Hematopoietic multipotent progenitor cell treated with erythropoietin and hydrocortisone succinate and interleukin-3 and kit ligand, for 8 days (in vitro differentiated cells): Measurements from ENCODE around the gene ATP2B2.
"Not testable (repeated sequence)": the region's sequence is repeated elsewhere in the genome, so short reads cannot be mapped to it uniquely, and the experiment has no call there.

Experiments
- DNase-seq: peaks from one replicate; pipeline ENCODE4 v3.0.0-alpha.2; 2015

ATP2B2 gene

DNA sequence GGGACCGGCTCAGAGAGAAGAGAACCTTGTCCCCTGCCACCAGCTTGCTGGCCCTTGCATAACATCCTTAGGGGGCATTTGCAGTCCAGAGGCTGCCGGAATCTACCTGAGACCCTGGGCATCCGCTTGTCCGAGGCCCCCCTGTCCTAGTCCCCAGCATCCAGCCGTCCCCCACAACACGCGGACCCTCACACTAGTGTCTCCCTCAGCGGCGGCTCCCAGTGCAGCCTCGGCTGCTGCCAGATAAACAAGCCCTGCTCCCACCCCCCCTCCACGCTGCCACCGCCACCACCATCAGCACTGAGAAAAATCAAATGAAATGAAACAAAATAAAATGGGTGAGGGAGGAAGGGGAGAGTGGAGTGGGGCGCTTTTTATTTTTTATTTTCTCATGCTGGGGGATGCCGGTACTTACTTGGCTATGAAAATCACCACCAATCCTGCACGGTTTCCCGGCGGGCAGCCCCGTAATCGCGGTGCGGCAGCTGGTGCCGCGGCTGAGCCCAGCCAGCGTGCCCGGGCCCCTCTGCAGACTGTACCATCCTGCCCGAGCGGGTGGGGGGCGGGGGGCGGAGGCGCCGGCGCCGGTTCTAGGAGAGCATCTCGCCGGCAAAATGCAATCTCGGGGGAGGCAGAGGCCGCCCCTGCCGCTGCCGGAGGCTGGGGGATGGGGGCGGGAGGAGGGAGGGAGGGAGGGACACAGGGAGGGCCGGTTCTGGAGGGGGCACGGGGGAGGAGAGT lies at the start of gene ATP2B2:
ATP2B2 (minus strand) TSS at position 537 of the 741 bp plus-strand sequence. CDS start 56,043 bp downstream, outside the sequence.
- no peak for DNase-seq

DNA sequence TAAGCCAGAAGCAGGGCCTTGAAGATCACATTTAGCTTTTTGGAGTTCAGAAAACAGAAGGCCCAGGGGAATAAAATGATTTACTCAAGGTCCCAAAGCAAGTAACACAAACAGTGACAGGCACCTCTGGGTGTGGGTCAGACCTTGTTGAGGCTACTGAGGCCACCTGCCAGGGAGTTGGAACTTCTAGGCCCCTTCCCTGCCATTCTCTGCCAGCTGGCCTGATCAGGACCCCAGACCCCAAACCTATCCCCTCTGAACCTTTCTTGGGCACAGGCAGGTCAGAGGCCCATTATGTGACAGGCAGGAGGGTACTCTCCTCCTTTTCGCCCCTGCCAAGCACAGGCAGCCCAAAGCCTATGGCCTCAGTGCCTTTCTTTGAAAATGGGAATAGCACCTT lies 49.4 kb upstream of the ATP2B2 start:
- DNase-seq: no peak

DNA sequence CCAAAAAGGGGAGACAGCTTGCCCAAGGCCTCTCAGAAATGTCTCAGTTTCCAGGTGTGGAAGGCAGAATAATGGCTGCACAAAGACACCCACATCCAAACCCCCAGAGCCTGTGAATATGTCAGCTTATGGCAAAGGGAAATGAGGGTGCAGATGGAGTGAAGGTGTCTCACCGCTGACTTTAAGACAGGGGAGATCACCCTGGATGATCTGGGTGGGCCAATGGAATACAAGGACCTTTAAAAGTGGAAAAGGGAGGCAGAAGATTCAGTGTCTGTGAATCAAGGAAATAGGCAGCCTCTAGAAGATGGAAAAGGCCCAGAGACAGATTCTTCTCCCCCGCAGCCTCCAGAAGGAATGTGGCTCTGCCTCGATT lies 48.8 kb upstream of the ATP2B2 start:
- DNase-seq: no peak

DNA sequence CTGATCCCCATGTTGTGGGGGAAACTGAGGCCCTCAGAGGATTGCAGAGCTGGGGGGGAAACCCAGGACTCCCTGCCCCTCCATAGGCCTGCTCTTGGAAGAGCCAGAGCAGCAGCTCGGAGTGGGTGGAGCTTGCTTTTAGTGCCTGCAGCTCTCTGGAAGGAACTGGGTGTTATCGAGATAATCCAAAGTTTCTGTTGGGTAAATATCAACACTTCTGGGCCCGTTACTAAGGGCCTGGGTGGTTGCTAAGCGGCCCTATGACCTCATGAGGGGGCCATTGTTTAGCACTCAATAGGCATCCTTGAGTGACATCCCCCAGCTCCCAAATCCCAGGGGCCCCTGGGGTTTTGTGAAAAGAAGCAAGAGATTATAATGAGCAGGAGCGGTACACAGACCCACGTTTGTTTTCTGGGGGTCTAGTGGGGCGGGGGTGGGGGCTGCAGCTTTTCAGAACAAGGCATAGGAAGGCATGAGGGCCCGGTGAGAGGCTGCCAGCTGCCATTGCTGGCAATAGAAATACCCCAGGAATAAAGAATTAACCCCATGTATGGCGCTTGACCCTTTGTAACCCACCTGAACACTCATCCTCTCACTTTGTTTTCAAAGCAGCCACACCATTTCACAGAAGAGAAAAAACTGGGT lies 48.3 kb upstream of the ATP2B2 start:
- DNase-seq: peak; percentile 93

DNA sequence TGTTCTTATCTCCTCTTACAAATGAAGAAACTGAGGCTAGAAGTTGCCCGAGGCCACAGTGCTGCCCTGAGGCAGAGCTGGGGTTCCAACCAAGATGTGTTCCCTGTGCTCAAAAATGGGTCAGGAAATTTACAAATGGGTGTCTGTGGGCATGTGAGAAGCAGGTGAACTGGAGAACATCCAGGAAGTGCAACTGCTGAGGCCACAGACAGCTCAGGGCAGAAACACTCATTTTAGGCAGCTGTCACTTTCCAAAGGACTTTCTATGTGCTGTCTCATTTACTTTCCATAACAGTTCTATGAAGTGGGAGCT lies 47.2 kb upstream of the ATP2B2 start:
- DNase-seq: peak; percentile 27

DNA sequence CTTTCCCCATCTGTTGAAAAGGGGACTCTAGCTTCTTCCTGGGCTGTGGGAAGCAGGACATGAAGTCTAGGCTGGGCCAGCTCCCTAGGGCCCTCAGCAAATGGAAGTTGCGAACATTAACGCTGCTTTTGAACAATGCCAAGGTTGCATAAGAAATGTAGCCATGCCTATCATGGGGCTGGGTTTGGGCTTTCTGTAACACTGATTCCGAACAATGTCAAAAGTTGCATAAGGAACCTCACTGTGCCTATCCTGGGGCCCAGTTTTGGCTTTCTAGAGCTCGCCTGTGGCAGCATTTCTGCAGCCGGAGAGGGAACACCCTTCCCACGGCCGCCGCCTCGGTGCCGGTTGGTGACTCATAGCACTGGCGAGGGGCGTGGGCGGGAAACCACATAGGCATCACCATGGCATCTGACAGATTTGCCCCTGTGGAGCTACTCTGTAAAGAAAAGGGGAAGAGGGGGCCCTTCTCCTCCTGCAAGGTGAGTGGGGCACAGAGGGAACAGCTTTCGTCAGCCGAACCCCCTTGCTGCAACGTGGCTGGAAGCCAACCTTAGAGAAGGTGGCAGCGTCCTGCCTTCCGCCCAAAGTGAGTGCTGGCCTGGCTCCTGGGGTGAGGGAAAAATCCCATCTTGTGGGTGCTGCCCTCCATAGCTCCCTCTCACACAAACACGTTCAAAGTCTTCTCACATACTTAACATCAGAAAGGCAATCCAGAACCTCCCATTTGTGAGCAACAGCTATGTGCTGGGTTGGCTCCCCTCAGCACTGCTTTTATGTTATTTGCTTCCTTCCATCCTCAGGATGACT lies 46.6 kb upstream of the ATP2B2 start:
- DNase-seq: peak; percentile 92

DNA sequence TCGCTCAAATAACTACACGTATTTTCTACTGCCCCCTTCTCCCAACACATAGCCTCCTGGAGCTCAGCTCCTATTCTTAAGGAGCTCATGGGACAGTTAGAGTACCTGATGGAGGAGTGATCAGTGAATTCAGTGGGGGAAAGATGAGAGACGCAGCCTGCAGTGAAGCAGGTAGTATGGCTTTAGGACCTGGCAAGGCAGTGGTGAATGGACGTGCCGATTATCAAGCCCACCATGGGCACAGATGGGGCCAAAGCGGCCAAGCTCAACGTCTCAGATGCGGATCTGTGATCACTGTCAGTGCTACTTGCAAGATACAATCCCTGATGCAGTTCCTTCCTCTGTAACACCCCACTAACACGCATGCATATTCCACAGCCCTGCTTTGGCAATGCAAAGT lies 45.8 kb upstream of the ATP2B2 start:
- peak; percentile 28 for DNase-seq

DNA sequence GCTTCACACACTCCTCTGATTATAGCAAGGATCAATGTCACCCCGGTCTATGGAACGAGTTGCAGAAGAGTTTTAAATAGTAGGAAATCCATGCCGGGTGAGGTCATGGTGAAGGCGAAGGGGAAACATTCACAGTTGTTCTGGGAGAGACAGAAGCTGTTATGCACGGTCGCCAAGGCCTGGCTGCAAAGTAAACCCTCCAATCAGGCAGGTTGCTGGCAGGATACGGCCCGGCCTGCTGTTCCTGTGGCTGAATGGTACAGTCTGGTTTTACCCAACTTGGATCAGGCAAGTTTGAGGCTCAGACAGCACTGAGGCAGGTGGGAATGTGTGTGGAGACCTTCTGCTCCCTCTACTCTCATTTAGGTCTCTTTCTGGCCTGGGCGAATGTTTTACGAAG lies 45.3 kb upstream of the ATP2B2 start:
- DNase-seq: peak; percentile 21

DNA sequence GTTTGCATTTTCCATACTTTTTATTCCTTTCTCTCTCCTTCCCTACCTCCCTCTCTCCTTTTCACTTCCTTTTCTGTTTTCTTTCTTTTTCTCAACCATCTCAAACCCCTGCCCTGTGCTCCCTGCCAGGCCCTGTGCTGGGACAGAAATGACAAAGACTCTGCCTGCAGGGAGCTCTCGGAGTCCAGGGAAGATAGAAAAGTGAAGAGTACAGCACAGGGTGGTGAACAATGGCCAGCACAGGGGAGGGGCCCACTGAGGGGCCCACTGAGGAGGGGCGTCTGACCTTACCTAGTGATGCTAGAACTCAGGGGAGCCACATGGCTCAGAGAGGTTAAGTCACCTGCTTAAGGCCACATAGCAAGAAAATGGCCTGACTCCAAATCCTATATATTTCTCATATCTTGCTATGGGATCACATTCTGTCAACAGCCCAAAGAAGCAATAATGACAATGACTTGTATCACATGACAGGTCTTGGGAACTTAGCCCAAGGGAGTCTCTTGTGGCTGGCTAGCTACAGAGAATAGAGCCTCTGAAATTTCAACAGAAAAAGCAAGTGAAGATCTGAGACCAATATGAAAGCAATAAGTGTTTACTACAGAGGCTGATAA lies 44.3 kb upstream of the ATP2B2 start:
- DNase-seq: peak; percentile 76

DNA sequence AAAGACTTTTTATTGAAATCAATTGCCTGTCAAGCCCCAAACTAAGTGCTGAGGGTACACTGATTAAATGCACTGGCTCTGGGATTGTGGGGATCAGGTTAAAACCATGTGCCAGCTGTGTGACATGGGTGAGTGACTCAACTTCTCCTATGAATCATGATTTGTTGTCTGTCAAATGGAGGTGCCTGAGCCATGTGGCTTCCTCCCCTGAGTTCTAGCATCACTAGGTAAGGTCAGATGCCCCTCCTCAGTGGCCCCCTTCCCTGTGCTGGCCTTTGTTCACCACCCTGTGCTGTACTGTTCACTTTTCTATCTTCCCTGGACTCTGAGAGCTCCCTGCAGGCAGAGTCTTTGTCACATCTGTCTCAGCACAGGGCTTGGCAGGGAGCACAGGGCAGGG lies 43.6 kb upstream of the ATP2B2 start:
- peak; percentile 67 for DNase-seq

DNA sequence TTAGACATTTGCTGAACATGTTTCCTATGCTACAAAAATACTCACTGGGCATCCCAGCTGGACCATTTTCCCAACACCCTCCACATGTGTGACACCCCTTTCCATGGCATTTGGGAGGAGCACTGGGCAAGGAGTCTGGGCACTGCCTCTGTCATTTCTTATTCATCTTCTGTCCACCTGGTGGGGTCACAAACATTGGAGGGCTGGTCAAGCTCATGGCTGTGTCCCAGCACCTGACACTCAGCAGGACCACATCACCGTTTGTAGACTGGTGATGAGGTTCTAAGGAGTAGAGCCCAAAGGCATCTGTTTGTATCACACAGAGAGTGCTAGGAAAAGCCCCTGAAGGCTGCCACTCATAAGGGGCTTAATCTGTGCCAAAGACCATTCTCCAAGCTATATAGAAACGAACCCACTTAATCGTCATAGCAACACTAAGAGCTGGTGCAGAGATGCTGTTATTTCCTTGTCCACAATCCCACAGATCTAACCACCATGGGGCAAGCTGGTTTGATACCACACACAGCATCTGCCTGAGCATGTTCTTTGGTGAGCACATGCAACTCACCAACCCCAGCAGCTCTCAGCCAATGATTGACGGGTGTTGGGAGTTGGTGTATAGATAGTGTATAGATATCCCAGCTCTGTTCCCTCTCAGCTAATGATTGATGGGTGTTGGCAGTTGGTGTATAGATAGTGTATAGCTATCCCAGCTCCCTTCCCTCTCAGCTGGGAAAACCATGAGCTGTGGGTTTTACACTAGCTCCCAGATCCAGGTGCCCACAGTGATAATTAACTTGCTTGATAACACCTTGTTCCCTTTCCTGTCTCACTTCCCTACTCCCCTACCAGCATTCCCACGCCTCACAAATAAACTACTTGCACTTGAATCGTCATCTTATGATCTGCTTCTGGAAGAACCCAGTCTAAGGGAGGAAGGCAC lies 42.7 kb upstream of the ATP2B2 start:
- DNase-seq: peak; percentile 85

DNA sequence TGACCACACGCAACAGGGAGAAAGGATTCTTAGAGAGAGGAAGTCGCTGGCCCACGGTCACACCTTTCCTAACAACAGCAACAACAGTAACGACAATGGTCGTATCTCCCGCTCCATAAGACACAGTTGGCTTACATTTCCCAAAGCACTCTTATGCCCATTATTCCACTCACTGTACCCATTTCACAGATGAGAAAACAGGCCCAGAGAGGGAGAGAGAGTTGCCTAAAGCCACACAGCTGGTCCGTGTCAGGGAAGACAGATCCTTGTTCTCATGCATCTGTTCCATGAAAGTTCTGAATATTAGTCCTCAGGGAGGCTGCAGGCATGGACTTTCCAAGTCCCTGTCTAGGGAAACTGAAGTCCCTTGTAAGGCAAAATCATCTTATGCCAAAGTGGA lies 42.0 kb upstream of the ATP2B2 start:
- DNase-seq: no peak

DNA sequence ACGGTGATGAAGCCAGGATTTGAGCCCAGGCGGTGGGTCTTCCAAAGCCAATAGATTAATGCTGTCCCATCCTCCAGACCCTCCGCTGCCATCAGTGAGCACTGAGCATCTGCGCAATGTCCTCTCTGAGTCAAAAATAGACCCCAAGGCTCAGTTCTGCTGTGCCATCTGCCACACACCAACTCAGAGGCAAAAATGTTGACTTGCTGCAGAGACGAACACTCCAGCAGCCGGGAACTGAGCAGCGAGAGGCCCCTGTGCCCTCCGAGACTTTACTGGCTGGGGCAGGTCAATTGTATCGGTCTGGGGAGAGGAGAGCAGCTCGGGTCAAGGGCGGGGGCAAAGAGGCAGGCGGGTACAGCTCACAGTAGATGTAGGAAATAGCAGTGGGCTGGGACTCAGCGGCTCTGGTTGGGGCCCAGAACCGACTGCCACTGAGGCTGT lies 41.5 kb upstream of the ATP2B2 start:
- no peak for DNase-seq

DNA sequence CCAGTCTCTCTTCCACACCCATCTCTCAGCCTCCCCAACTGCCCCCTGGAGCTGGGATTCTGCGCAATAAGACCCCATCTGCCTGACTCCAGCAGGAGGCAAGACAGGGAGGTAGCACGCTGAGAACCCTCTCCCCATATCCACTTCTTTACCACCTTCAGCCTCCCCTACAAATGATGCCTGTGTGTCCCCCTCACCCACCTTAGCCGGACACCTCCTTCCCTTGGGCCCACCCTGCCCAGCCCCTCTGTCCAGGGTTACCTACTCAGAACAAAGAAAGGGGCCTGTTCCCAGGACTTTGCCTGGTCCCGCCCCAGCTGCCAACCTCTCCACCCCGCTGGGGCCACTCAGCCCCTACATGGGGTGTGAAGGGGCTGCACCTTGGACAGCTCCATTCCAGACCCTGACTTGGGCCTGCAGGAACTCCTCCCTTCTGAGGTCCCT lies 40.8 kb upstream of the ATP2B2 start:
- no peak for DNase-seq

DNA sequence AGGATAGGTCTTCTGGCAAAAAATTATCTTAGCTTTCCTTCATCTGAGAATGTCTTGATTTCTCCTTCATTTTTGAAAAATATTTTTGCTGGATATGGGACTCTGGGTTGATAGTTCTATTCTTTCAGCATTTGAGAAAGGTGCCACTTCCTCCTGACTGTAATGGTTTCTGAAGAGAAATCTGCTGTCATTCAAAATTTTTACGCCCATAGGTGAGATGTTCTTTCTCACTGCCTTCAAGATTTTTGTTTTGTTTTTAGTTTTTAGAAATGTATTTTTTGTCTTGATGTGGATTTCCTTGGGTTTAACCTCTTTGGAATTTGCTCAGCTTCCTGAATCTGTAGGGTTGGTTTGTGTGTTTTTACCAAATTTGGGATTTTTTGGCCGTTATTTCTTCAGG lies 37.1 kb upstream of the ATP2B2 start:
- DNase-seq: no peak

DNA sequence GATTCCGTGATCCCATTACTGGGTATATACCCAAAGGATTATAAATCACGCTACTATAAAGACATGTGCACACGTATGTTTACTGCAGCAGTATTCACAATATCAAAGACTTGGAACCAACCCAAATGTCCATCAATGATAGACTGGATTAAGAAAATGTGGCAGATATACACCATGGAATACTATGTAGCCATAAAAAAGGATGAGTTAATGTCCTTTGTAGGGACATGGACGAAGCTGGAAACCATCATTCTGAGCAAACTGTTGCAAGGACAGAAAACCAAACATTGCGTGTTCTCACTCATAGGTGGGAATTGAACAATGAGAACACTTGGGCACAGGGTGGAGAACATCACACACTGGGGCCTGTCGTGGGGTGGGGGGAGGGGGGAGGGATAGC lies 35.0 kb upstream of the ATP2B2 start:
- not testable (repeated sequence) for DNase-seq

DNA sequence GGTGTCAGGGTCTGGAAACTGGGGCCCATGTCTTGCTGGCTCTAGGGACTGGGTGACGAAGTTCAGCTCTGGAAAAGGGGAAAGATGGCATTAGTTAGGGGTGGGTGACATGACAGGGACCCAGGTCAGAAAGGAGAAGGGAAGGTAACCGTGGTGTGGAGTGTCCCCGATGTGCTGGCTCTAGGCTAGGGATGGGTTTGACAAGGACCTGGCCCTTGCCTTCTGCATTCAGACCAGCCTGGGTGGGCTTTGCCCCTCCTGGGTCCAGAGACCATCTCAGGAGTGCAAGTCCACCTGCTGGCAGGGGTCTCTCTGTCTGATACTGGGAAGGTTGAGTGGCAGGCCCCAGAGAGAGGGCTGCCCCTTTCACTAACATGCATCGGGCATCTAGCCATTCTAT lies 28.7 kb upstream of the ATP2B2 start:
- no peak for DNase-seq

DNA sequence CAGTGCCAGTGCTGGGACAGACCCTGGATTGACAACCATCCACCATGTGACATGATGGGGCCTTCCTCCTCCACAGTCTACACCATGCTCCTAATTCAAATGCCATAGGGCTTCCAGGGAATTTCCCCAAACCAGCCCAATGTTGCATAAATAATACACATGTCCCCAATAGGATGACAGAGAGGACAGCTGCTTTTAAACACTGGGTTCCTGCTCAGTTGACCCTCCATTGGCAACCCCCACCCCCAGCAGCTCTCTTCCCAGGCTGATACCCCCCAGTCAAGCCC lies 28.3 kb upstream of the ATP2B2 start:
- no peak for DNase-seq

DNA sequence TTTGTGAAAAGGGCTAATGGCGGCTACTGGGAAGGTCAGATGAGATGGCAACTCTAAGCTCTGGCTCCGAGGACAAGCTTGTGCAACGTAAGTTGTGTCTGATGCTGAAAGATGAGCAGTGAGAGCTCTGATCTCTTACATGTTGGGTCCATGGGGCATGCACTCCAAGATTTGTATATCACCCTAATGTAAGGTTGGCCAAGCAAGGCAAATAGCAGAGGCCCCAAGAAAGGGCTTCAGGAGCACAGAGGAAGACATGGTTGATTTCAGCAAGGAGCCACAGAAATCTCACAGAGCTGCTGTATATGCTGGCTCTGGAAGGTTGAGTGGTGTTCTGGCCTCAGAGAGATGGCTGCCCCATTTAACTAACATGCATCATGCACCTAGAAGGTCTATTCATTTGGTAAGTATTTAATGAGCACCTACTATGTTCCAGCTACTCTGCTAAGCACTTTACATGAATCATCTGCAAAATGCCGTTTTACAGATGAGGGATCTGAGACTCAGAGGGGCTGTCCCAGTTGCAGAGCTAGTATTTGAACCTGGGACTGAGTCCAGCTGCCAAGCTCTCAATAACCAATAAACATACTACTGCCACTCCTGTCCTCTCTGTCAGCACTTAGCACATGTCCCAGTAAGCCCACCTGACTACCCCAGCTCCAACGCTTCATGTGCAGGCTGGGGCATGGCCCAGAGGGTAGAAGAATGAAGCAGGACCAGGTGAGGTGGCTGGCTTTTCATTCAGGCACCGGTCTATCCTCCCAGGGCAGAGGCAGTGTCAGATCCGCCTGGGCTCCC lies 27.8 kb upstream of the ATP2B2 start:
- no peak for DNase-seq

DNA sequence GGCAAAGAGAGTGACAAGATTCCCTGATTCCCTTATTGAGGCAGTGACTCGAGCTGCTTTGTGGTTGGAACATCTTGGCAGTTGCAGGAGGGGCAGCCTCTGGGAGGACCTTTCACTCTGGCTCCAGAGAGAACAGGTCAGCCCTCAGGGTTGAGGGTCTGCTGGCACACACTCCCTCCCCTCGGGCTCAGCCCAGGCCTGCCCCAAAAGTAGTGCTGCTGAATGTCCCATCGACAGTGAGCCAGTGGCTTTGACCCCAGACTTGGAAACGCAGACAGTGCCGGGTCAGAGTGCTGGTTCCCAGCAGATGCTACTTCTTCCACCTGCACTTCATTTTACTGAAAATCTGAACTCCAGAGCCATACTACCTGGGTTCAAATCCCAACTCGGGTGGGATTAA lies 25.6 kb upstream of the ATP2B2 start:
- no peak for DNase-seq

DNA sequence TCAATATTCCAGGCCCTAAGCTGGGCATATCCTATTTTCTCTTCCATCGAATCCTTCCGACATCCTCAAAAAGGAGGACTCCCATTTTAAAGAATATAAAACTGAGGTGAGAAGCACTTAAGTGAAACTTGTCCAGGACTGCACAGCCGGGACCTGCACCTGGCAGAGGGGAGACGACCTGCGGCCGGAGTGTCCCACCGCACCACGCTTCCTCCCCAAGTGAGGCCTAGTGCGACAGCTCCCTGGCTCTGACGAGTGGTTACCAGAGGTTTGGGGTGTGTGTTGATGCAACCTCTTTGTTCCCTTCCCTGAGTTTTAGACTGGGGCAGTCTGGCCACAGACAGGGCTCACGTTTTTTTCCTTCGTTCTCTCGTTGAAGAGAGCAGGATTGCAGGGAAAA lies 24.9 kb upstream of the ATP2B2 start:
- DNase-seq: no peak

DNA sequence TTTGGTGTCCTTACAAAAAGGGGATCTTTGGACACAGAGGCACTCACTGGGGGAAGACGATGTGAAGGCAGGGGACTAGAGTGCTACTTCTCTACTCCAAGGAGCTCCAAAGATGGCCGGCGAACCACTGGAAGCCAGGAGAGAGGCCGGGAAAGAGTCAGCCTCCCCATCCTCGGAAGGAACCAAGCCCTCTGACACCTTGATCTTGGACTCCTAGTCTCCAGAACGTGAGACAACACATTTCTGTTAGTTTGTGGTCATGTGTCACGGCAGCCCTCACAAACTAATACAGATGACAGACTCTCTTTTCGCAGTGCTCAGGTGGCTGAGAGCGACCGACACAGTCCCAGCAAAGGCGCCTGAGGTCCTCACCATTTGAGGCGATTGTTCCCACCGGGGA lies 24.4 kb upstream of the ATP2B2 start:
- DNase-seq: no peak
